ENCODE results near the gene DLK1. TPM values are rescaled to one million over a fixed set of nuclear protein-coding genes. Genes with fewer than 3 reads are reported as not detected.

Gene DLK1
- total RNA-seq: not detected

- Mint-ChIP-seq H3K36me3 (no peaks in the 10 kb centered on the region), H3K4me3 (no peak within 1 kb of the TSS), H3K9me3 (no peaks in the 10 kb centered on the region), H3K27me3 (peaks cover 30% of the 10 kb centered on the region), H3K4me1 (no peaks in the 10 kb centered on the region), H3K27ac (no peak within 1 kb of the TSS)
- POLR2A ChIA-PET: no interaction called here
- no peak for ATAC-seq (ENCODE audit: low read depth)
- no peak for DNase-seq
These were observed at the start of gene DLK1 for GRCh38 chr14:100726550-100727085. TSS of gene DLK1 (plus strand) at chr14:100726892. CDS start at chr14:100727069, 177 bp downstream.

DNA sequence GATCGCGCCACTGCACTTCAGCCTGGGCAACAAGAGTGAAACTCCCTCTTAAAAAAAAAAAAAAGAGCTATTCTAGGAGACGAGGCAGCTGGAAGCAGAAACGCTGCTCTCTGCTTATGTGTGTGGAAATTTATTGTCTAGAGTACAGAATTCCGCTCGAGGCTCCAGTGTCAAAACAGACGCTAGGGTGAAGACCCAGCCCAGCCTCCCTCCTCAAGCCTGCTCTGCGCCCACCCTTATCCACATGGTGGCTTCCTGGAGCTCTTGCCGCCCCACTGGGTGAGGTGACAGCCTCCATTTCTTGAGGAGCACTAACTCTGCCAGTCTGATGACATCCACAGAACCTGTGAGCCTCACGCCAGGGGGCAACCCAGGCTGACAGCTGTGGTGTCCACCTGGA, 49.5 kb upstream of the DLK1 start:
- Mint-ChIP-seq H3K27me3 (peaks cover 36% of the 10 kb centered on the region), H3K27ac (no peak overlapping the region), H3K36me3 (no peaks in the 10 kb centered on the region), H3K9me3 (no peaks in the 10 kb centered on the region), H3K4me3 (no peak overlapping the region), H3K4me1 (no peaks in the 10 kb centered on the region)
- POLR2A ChIA-PET: no interaction called here
- ATAC-seq (ENCODE audit: low read depth) (no peak), DNase-seq (no peak)

- Mint-ChIP-seq H3K27ac (no peak overlapping the region), H3K27me3 (peaks cover 30% of the 10 kb centered on the region), H3K36me3 (no peaks in the 10 kb centered on the region), H3K9me3 (no peaks in the 10 kb centered on the region), H3K4me3 (no peak overlapping the region), H3K4me1 (no peaks in the 10 kb centered on the region)
- POLR2A ChIA-PET: no interaction called here
- ATAC-seq (ENCODE audit: low read depth) (peak; percentile 32), DNase-seq (no peak)
These were observed 48.9 kb upstream of the DLK1 start for GRCh38 chr14:100677554-100678468.

- Mint-ChIP-seq H3K27ac (no peak overlapping the region), H3K27me3 (peaks cover 23% of the 10 kb centered on the region), H3K9me3 (no peaks in the 10 kb centered on the region), H3K4me3 (no peak overlapping the region), H3K36me3 (no peaks in the 10 kb centered on the region), H3K4me1 (no peaks in the 10 kb centered on the region)
- POLR2A ChIA-PET: no interaction called here
- DNase-seq (no peak), ATAC-seq (ENCODE audit: low read depth) (no peak)
These were observed 48.2 kb upstream of the DLK1 start for GRCh38 chr14:100678469-100678828.

- no peaks in the 10 kb centered on the region for H3K4me1 Mint-ChIP-seq
- no peak overlapping the region for H3K4me3 Mint-ChIP-seq
- no peaks in the 10 kb centered on the region for H3K9me3 Mint-ChIP-seq
- POLR2A ChIA-PET: no interaction called here
- no peaks in the 10 kb centered on the region for H3K36me3 Mint-ChIP-seq
- no peak for DNase-seq
- no peak for ATAC-seq (ENCODE audit: low read depth)
- peaks cover 17% of the 10 kb centered on the region for H3K27me3 Mint-ChIP-seq
- H3K27ac Mint-ChIP-seq: no peak overlapping the region
These were observed 47.5 kb upstream of the DLK1 start for GRCh38 chr14:100679153-100679552.

DNA sequence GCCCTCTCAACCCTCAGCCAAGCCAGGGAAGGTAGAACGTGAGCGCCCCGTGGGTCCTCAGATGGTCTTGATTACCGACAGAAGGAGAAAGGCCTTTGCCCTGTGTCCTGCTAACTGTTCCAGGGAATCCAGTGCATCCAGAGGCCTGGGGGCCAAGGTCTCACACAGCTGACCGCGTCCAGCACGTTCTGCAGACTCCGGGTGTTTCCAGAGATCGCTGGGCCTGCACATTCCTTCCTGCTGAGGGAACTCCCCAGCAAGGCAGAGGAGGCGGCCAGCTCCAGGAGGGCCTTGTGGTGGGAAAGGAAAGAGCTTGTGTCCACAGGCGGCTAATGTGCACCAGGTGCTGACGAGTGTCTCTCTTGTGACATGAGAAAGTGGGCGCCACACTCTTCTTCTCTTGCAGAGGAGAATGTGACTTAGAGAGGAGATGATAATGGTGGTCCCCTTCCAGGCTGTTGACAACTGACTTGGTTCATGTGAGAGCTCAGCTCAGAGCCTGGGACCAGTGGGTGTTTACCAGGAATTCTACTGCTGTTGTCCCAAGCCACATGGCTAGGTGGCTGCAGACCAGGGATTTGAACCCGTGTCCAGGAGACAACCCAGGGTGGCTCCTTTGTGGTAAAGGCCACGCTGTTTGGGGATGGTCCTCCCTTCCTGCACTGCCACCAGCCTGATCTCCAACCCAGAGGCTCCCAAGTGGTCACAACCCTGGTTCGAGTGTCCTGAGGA, 46.8 kb upstream of the DLK1 start:
- H3K4me3 Mint-ChIP-seq: no peak overlapping the region
- DNase-seq (no peak), ATAC-seq (ENCODE audit: low read depth) (no peak)
- H3K36me3 Mint-ChIP-seq: no peaks in the 10 kb centered on the region
- no peak overlapping the region for H3K27ac Mint-ChIP-seq
- H3K9me3 Mint-ChIP-seq: no peaks in the 10 kb centered on the region
- peaks cover 11% of the 10 kb centered on the region for H3K27me3 Mint-ChIP-seq
- POLR2A ChIA-PET: no interaction called here
- no peaks in the 10 kb centered on the region for H3K4me1 Mint-ChIP-seq

DNA sequence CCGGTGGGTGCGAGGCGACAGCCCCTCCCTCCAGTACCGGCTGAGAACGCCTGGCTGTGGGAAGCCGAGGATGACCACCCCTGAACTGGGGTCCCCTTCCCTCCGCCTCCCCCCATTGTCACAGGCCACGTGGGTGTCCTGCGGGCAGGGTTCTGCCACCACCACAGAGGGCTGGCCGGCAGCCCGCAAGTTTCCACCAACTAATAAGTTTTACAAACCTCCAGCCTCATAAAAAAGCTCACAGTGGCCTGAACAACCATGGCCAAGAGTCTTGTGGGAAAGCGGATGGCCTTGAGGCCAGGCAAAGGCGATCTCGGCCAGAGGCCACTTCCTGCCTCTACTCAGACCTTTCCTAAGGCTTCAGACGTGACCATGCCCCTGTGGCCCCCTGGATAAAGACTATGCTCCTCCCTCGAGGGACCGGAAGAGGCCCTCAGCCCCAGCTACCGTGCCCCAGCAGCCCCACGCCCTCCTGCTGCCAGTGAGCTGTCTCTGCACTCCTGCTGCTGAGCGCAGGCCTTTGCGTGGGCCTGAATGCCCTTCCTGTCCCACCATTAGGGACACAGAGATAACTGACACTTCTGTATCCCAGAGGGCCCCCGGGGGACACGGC, 46.1 kb upstream of the DLK1 start:
- no peaks in the 10 kb centered on the region for H3K9me3 Mint-ChIP-seq
- DNase-seq: no peak
- H3K4me1 Mint-ChIP-seq: no peaks in the 10 kb centered on the region
- H3K36me3 Mint-ChIP-seq: no peaks in the 10 kb centered on the region
- peaks cover 5% of the 10 kb centered on the region for H3K27me3 Mint-ChIP-seq
- ATAC-seq (ENCODE audit: low read depth): no peak
- POLR2A ChIA-PET: no interaction called here
- no peak overlapping the region for H3K4me3 Mint-ChIP-seq
- H3K27ac Mint-ChIP-seq: no peak overlapping the region

DNA sequence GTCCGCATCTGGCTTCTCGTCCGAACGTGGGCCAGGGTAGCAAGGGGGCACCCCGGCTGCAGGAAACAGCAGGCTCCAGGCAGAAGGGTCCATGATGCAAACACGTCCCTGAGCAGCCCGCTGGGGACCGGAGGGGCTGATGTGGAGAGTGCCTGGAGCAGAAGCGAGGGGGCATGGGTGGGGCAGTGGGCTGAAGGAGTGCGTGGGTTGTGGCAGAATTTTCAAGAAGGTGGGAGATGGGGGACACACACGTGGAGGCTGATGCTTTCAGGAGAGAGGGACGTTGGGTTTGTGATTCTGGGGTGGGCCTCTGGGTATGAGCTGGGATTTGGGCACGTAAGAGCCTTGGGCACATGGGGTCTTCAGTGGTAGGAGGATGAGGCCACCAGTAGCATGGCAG, 45.6 kb upstream of the DLK1 start:
- no peaks in the 10 kb centered on the region for H3K4me1 Mint-ChIP-seq
- peaks cover 2% of the 10 kb centered on the region for H3K27me3 Mint-ChIP-seq
- no peaks in the 10 kb centered on the region for H3K9me3 Mint-ChIP-seq
- no peaks in the 10 kb centered on the region for H3K36me3 Mint-ChIP-seq
- H3K27ac Mint-ChIP-seq: no peak overlapping the region
- H3K4me3 Mint-ChIP-seq: no peak overlapping the region
- ATAC-seq (ENCODE audit: low read depth) (no peak), DNase-seq (no peak)
- POLR2A ChIA-PET: no interaction called here

- Mint-ChIP-seq H3K9me3 (no peaks in the 10 kb centered on the region), H3K27ac (no peak overlapping the region), H3K27me3 (no peaks in the 10 kb centered on the region), H3K4me1 (no peaks in the 10 kb centered on the region), H3K36me3 (no peaks in the 10 kb centered on the region), H3K4me3 (no peak overlapping the region)
- DNase-seq: no peak
- ATAC-seq (ENCODE audit: low read depth): no peak
- POLR2A ChIA-PET: no interaction called here
These were observed 43.9 kb upstream of the DLK1 start for GRCh38 chr14:100682749-100683148.

GRCh38 chr14:100683578-100683977, 43.1 kb upstream of the DLK1 start:
- H3K36me3 Mint-ChIP-seq: no peaks in the 10 kb centered on the region
- no peak overlapping the region for H3K27ac Mint-ChIP-seq
- no peak for DNase-seq
- no peak for ATAC-seq (ENCODE audit: low read depth)
- no peaks in the 10 kb centered on the region for H3K9me3 Mint-ChIP-seq
- H3K4me3 Mint-ChIP-seq: no peak overlapping the region
- H3K4me1 Mint-ChIP-seq: no peaks in the 10 kb centered on the region
- H3K27me3 Mint-ChIP-seq: no peaks in the 10 kb centered on the region
- POLR2A ChIA-PET: no interaction called here

- no peaks in the 10 kb centered on the region for H3K36me3 Mint-ChIP-seq
- POLR2A ChIA-PET: no interaction called here
- no peak for DNase-seq
- no peak overlapping the region for H3K27ac Mint-ChIP-seq
- no peaks in the 10 kb centered on the region for H3K27me3 Mint-ChIP-seq
- H3K9me3 Mint-ChIP-seq: no peaks in the 10 kb centered on the region
- H3K4me1 Mint-ChIP-seq: no peaks in the 10 kb centered on the region
- H3K4me3 Mint-ChIP-seq: no peak overlapping the region
- no peak for ATAC-seq (ENCODE audit: low read depth)
These were observed 42.5 kb upstream of the DLK1 start for GRCh38 chr14:100684154-100684553.

- ATAC-seq (ENCODE audit: low read depth): no peak
- H3K27me3 Mint-ChIP-seq: no peaks in the 10 kb centered on the region
- no peaks in the 10 kb centered on the region for H3K36me3 Mint-ChIP-seq
- POLR2A ChIA-PET: no interaction called here
- DNase-seq: no peak
- no peaks in the 10 kb centered on the region for H3K4me1 Mint-ChIP-seq
- H3K27ac Mint-ChIP-seq: no peak overlapping the region
- no peak overlapping the region for H3K4me3 Mint-ChIP-seq
- no peaks in the 10 kb centered on the region for H3K9me3 Mint-ChIP-seq
These were observed 41.7 kb upstream of the DLK1 start for GRCh38 chr14:100684961-100685360.

GRCh38 chr14:100686858-100687257, 39.8 kb upstream of the DLK1 start:
- ATAC-seq (ENCODE audit: low read depth): no peak
- no peaks in the 10 kb centered on the region for H3K4me1 Mint-ChIP-seq
- no peak for DNase-seq
- H3K9me3 Mint-ChIP-seq: no peaks in the 10 kb centered on the region
- H3K4me3 Mint-ChIP-seq: no peak overlapping the region
- H3K27me3 Mint-ChIP-seq: no peaks in the 10 kb centered on the region
- POLR2A ChIA-PET: no interaction called here
- H3K36me3 Mint-ChIP-seq: no peaks in the 10 kb centered on the region
- no peak overlapping the region for H3K27ac Mint-ChIP-seq

DNA sequence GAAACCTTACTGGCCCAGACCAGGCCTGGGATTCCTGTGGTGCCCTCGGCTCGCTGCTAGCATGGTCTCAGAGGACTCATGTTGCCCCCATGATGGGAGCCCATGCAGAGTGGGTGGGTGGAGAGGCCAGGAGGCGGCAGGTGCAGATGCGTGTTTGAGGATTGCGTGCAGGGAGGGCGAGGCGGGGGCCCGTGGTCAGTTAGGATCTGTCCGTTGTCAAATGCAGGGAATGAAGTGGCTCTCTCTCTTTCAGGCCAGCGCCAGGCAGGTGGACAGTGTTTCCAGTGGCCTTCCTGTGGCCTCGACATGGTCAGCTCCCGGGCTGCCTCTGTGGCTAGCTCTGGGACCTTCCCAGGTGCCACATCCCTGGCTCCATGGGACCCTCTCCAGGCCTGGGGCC, 39.3 kb upstream of the DLK1 start:
- no peak for DNase-seq
- Mint-ChIP-seq H3K4me1 (no peaks in the 10 kb centered on the region), H3K27me3 (no peaks in the 10 kb centered on the region), H3K36me3 (no peaks in the 10 kb centered on the region), H3K9me3 (no peaks in the 10 kb centered on the region), H3K4me3 (no peak overlapping the region), H3K27ac (no peak overlapping the region)
- no peak for ATAC-seq (ENCODE audit: low read depth)
- POLR2A ChIA-PET: no interaction called here

Data from activated naive CD8-positive, alpha-beta T cell treated with anti-CD3 and anti-CD28 coated beads, Interleukin-2, amount 10 ng/mL, durations not matched to agents 7 days and 5 days (primary cell).